ENCODE data around the gene INPP5D. TPM values are rescaled to one million over a fixed set of nuclear protein-coding genes. Genes with fewer than 3 reads are reported as not detected.

Gene INPP5D
- polyA plus RNA-seq, 1 donor (not counting 4 experiments of a cell fraction or from before 2014, with no cell fraction given): 7.5 TPM

- Histone ChIP-seq H3K27ac (ENCODE audit: control insufficient read depth, insufficient read depth, low read length) (no peak overlapping the region), H3K79me2 (ENCODE audit: control insufficient read depth, insufficient read depth, low read length) (no peaks in the 10 kb centered on the region), H3K9ac (ENCODE audit: control insufficient read depth, extremely low read depth, insufficient read depth, low read length) (no peak overlapping the region), H3K9me1 (ENCODE audit: control insufficient read depth, extremely low read depth, insufficient read depth, low read length) (no peaks in the 10 kb centered on the region), H3K9me3 (ENCODE audit: control insufficient read depth, low read depth, low read length) (no peaks in the 10 kb centered on the region), H2AFZ (ENCODE audit: control insufficient read depth, low read length) (no peak overlapping the region), H3K4me3 (ENCODE audit: control insufficient read depth in 2 of 3, extremely low read depth in 1 of 3, insufficient read depth in 2 of 3, low read depth in 1 of 3, low read length in 3 of 3) (no peak overlapping the region), H3K36me3 (ENCODE audit: control insufficient read depth in 2 of 2, extremely low read depth in 1 of 2, insufficient read depth in 2 of 2, low read length in 2 of 2) (peaks cover 10 to 31% of the 10 kb centered on the region in 2 experiments), H3K4me2 (ENCODE audit: control insufficient read depth, extremely low read depth, insufficient read depth, low read depth, low read length) (no peak overlapping the region), H4K20me1 (ENCODE audit: control insufficient read depth, extremely low read depth, insufficient read depth, low read length) (no peaks in the 10 kb centered on the region), H3K4me1 (ENCODE audit: control insufficient read depth, extremely low read depth, insufficient read depth, low read length) (no peaks in the 10 kb centered on the region), H3K27me3 (ENCODE audit: control insufficient read depth, extremely low read depth, insufficient read depth, low read length) (no peaks in the 10 kb centered on the region)
- FAIRE-seq (no peak), DNase-seq (ENCODE audit: low read depth, low spot score) (no peak)
- TF ChIP-seq CTCF (optimal IDR thresholded peaks at IDR 0.05 in 1 of 3, IDR thresholded peaks at IDR 0.05 in 1 of 3, conservative IDR thresholded peaks at IDR 0.05 in 1 of 3; ENCODE audit: extremely low read depth in 1 of 3, insufficient read depth in 2 of 3, low read length in 3 of 3) (no peak), EZH2 (IDR thresholded peaks at IDR 0.05; ENCODE audit: low read length) (no peak)
- dilution Hi-C loops (cut with MboI; ENCODE audit: extremely low pct_ligation_motif_present, low sequenced_read_pairs): no loop called here
Measured at GRCh38 chr2:233168445-233168844, 108.3 kb downstream of the INPP5D start.

- FAIRE-seq (no peak), DNase-seq (ENCODE audit: low read depth, low spot score) (no peak)
- H4K20me1 ChIP-seq (ENCODE audit: control insufficient read depth, extremely low read depth, insufficient read depth, low read length): no peaks in the 10 kb centered on the region
- no peak overlapping the region for H3K9ac ChIP-seq (ENCODE audit: control insufficient read depth, extremely low read depth, insufficient read depth, low read length)
- TF ChIP-seq EZH2 (IDR thresholded peaks at IDR 0.05; ENCODE audit: low read length) (no peak), CTCF (optimal IDR thresholded peaks at IDR 0.05 in 1 of 3, IDR thresholded peaks at IDR 0.05 in 1 of 3, conservative IDR thresholded peaks at IDR 0.05 in 1 of 3; ENCODE audit: extremely low read depth in 1 of 3, insufficient read depth in 2 of 3, low read length in 3 of 3) (no peak)
- no peaks in the 10 kb centered on the region for H3K27me3 ChIP-seq (ENCODE audit: control insufficient read depth, extremely low read depth, insufficient read depth, low read length)
- H3K9me1 ChIP-seq (ENCODE audit: control insufficient read depth, extremely low read depth, insufficient read depth, low read length): no peaks in the 10 kb centered on the region
- H3K79me2 ChIP-seq (ENCODE audit: control insufficient read depth, insufficient read depth, low read length): no peaks in the 10 kb centered on the region
- H3K4me2 ChIP-seq (ENCODE audit: control insufficient read depth, extremely low read depth, insufficient read depth, low read depth, low read length): no peak overlapping the region
- peaks cover 10 to 30% of the 10 kb centered on the region in 2 experiments for H3K36me3 ChIP-seq (ENCODE audit: control insufficient read depth in 2 of 2, extremely low read depth in 1 of 2, insufficient read depth in 2 of 2, low read length in 2 of 2)
- H3K9me3 ChIP-seq (ENCODE audit: control insufficient read depth, low read depth, low read length): no peaks in the 10 kb centered on the region
- H3K4me1 ChIP-seq (ENCODE audit: control insufficient read depth, extremely low read depth, insufficient read depth, low read length): no peaks in the 10 kb centered on the region
- dilution Hi-C loops (cut with MboI; ENCODE audit: extremely low pct_ligation_motif_present, low sequenced_read_pairs): no loop called here
- H2AFZ ChIP-seq (ENCODE audit: control insufficient read depth, low read length): no peak overlapping the region
- no peak overlapping the region for H3K4me3 ChIP-seq (ENCODE audit: control insufficient read depth in 2 of 3, extremely low read depth in 1 of 3, insufficient read depth in 2 of 3, low read depth in 1 of 3, low read length in 3 of 3)
- no peak overlapping the region for H3K27ac ChIP-seq (ENCODE audit: control insufficient read depth, insufficient read depth, low read length)
Measured at GRCh38 chr2:233168919-233169318, 108.8 kb downstream of the INPP5D start.
